Activated CD4-positive, alpha-beta T cell treated with anti-CD3 and anti-CD28 coated beads, Interleukin-2, amount 50 U/mL, for 24 hours (primary cell): ENCODE results near the gene GNAS.

Experiments
- DNase-seq, 2 donors: peaks; one replicate each; pipeline ENCODE4 v3.0.0-alpha.2; 2020; ENCODE audit warnings: low read depth in 1 of 2, low spot score in 1 of 2

GNAS gene

GRCh38 chr20:58896820-58897219 is 44.3 kb downstream of the GNAS start:
- no peak for DNase-seq

DNA sequence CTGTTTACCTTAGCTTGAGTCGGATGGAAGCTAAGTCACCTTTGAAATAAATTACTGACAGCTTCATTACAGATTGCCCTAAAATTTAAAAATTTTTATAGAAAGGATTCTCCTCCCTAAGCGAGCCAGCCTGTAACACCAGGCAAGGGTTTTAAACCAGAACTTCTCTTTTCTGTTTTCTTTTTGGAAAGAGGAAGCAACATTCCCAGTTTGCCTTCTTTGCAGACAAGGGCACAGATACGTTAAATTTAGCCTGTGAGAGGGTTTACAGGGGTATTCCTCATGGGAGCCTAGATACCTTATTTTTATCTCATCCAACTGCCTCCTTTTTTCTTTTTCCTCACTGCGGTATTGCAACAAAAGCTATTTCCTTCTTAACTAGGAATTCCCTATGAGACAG is 45.0 kb downstream of the GNAS start:
- DNase-seq, result no peak

DNA sequence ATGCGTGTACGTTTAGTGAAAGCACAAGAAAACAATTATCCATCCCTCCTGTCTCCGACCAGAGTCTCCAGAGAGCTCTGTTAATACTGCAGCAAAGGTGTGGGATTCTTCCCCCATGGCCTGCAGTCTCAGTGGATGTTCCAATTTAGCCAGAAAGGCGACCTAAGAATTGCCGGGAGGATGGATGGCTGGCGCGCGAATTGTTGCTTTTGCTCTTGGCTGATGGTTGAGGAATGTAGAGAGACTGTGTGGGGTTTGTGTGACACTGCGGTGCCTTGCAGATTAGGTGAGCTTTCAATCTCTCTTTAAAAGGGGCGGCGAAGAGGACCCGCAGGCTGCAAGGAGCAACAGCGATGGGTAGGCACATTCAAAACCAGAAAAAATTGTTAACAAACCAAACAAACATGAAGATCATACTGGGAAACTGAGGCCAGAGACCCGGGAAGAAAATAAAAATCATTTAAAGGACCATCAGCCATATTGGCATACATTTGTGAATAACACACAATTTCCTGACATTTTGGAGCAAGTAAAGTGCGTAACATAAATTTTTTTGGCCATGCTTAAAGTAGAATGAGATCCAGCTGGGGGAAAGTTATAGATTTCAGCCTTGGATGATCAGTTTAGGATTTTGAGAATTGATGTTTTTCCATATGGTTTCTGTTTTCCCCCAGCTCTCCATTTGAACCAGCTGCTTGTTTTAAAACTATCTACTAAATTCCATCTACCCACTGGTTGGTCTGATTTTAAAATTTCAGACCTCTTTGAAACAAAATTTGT is 46.3 kb downstream of the GNAS start:
- DNase-seq, result no peak

DNA sequence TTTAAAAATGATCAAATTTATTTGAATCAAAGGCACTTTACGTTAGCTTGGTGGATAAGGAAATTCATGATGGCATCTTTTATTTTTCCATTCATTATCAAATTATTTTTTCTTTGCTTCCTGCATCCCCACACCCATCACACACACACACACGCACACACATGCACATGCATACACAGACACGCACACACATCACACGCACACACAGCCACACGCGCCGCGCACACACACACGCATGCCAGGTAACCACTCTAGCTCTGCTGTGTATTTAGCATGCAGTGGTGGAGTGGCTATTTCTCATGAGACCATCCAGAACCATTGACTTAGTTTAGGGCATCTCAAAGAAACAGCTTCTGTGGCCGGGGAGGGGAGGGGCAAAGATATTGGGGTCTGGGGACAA is 47.0 kb downstream of the GNAS start:
- no peak for DNase-seq

- no peak for DNase-seq
Measured at GRCh38 chr20:58900397-58900796, 47.9 kb downstream of the GNAS start.

DNA sequence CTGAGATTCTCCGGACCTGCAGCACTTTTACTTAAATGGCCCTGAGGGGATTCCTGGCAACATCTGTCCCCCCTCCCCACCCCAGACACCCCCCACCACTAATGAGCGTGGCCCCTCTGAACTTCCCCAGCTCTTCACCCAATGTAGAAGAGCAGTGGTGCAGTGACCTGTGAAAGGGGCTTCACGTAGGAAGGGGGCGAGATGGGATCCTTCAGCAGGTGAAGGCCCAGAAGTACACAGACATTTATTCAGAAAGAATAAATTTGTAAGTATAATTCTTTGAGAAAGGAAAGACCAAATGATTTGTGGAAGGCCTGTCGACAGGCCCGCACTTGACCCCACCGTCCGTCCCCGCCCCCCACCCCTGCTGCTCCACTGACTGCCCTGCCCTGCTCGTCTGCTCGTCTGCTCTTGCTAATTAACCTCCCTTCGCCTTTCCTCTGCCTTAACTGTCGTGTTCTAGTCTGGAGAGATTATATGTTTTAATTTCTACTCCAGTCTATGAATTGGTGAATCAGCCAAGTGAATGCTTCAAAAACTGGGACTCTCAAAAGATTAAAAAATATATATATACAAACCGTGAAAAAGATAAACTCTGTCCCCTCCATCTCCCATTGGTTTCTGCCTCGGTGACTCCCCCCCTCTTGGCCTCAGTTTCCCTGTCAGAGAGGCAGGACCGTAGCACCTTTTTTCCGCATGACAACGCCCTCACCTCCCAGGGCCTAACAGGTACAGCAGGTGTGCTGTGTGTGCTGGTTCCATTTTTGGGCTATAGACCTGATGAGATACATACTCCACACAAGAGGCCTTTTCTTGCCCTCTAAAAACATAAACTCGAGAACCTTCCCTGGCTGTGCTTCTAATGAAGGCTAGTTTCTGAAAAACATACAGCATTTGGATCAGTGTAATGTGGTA is 49.2 kb downstream of the GNAS start:
- no peak for DNase-seq

DNA sequence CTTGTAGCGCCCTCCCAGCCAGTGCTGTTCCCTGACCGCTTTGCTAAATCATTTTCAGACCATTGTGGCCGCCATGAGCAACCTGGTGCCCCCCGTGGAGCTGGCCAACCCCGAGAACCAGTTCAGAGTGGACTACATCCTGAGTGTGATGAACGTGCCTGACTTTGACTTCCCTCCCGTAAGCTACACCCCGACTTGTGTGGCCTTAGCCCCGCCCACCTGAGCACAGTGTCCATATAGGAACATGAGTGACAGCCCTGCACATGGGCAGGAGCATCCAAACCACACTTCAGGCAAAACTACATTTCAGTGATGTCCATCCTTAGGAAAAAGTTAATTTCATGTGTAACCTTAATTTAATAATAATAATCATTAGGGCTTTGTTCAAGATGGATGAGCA is 51.1 kb downstream of the GNAS start:
- DNase-seq, result no peak

- DNase-seq, result no peak
Measured at GRCh38 chr20:58905236-58905635, 52.7 kb downstream of the GNAS start.

DNA sequence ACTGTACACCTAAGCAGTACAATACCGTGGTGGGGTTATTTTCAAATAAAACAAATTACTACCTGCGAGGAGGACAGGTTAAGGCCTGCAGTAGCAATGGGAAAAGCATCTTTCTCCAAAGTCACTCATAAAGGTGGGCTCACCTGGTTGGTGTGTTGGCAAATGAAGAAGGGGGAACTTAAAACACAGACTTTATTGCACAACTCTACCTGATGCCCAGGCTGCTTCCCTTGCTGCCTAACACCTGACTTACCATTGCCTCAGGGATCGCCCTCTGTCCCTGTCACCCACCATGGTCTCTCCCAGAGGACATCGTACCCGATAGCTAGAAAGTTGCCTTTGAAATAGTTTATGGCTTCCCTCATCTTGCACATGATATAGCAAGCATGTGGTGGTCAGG is 53.6 kb downstream of the GNAS start:
- no peak for DNase-seq

DNA sequence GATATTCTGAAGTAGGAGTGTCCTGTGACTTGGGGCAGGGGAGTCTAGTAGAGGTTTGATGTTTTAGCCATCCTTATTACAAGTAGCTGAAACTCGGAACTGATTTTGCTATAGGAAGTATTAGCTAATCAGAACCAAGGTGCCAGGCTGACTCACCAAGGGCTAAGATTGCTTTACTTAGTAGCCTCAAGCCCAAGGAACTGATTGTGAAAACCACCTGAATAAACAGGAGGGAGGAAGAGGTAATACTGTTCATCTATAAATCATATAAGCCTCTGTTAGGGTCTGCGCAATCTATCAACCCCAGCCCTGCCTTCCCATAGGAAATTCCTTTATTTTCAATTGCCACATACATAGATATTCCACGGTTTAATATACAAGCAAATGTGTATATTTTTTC is 54.4 kb downstream of the GNAS start:
- no peak for DNase-seq

DNA sequence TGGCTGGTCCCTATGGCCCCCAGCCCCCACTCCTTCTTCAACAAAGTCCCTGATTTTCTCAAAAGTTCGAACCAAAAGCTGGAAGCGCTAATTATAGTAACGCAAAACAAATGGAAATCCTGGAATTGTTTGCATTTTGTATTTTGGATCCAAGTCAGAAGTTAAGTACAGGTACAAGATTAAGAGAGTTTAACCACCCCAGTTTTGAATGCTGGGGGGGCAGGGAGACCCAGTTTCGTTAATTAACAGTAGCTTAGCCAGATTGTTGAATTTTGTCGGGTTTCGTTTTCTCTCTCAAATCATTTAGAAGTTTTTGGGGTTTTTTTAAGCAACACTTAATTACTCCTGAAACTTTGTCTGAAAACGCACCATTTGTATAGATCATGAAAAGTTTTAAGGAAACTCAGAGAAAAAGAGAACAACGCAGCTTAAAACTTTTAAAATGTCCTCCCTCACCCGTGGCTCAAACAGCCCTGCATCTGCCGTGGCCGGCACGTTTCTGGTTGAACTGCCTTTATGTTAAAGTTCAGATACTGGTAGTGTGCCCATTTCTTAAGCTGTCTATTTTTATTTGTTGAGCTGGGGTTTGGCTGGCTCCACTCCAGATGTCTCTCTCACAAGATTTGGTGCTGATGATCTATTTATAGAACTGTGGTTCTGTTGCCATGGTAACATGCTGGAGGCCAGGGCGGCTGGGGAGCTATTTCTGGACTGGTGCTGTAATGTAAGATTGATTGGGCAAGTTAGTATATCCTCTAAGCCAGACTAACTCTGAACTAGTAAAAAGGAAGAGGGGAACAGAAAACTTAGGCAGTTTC is 55.0 kb downstream of the GNAS start:
- peak in 1 of 2 donors; percentile 45 for DNase-seq

- DNase-seq, result no peak
Measured at GRCh38 chr20:58908221-58908620, 55.7 kb downstream of the GNAS start.

DNA sequence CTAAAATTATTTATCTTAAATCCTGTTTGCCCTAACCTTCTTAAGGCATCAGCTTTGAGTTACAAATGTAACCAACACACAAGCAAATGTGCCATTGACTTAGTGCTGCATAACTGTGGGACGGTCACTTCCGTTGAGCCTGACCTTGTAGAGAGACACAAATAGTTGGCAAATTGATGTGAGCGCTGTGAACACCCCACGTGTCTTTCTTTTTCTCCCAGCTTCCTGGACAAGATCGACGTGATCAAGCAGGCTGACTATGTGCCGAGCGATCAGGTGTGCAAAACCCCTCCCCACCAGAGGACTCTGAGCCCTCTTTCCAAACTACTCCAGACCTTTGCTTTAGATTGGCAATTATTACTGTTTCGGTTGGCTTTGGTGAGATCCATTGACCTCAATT is 56.4 kb downstream of the GNAS start:
- DNase-seq, result no peak

DNA sequence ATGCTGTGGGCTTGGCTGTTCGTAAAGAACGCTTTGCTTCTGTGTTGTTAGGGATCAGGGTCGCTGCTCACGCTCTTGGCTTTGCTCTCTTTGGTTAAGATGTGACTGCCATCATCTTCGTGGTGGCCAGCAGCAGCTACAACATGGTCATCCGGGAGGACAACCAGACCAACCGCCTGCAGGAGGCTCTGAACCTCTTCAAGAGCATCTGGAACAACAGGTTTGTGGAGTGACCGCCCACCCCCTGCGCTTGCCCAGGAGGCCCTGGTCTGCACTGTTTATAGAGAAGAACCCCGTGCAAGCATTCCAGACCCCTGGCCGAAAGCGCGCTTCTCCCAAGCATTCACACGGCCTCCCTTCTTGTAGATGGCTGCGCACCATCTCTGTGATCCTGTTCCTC is 57.1 kb downstream of the GNAS start:
- DNase-seq, result no peak

- no peak for DNase-seq
Measured at GRCh38 chr20:58910473-58910872, 58.0 kb downstream of the GNAS start.

- no peak for DNase-seq
Measured at GRCh38 chr20:58911309-58911708, 58.8 kb downstream of the GNAS start.

GRCh38 chr20:58911970-58912369 is 59.5 kb downstream of the GNAS start:
- DNase-seq, result no peak

DNA sequence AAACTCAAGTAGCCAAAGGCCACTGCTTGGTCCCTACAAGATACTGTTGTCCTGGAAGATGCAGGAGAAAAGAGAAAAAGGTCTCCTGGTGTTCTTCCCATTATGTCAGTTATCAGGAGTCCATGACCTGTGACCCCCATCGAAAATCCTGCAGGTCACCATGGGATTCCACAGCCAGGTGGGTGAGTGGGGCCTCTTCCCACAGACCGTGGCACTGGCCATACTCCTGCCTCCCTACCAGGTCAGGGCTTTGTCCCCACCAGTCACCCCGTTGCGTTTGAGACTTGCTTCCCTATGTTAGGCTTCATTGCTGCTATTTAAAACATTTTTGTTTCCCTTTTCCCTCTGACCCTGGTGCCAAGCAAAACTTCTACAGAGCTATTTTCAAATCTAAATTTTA is 60.6 kb downstream of the GNAS start:
- DNase-seq, result no peak

- DNase-seq, result no peak
Measured at GRCh38 chr20:58918621-58919020, 66.1 kb downstream of the GNAS start.

GRCh38 chr20:58921564-58921963 is 69.0 kb downstream of the GNAS start:
- no peak for DNase-seq

- no peak for DNase-seq
Measured at GRCh38 chr20:58922036-58922435, 69.5 kb downstream of the GNAS start.
